Esophagus muscularis mucosa (tissue), 4 donors: ENCODE results near the gene MCF2L2.

Experiments
- EP300 ChIP-seq: sonication (generic); formaldehyde crosslinking; IDR thresholded peaks from one replicate; pipeline ENCODE4 v1.6.1; 2017; ENCODE audit warnings: antibody characterized with exemption
- POLR2A ChIP-seq: fragments of 450-650 bp; IDR thresholded peaks from one replicate; pipeline ENCODE4 v1.6.1; 2017; ENCODE audit warnings: antibody characterized with exemption, moderate library complexity, mild to moderate bottlenecking, low read depth
- POLR2AphosphoS5 ChIP-seq, 2 donors: sonication (generic); formaldehyde crosslinking; IDR thresholded peaks; one replicate each; pipeline ENCODE4 v1.6.1; 2017; ENCODE audit warnings: antibody characterized with exemption in 2 of 2
- TF ChIP-seq, protein P1 (sequence below), 3 experiments: fragments of 200-600 bp in 2 of 3; fragments of 450-650 bp in 1 of 3; sonication (generic) in 2 of 3; IDR thresholded peaks; one replicate each; pipeline ENCODE4 v1.5.1; 2017 to 2019; ENCODE audit warnings: antibody characterized with exemption in 3 of 3, mild to moderate bottlenecking in 2 of 3, moderate library complexity in 1 of 3

DNA sequence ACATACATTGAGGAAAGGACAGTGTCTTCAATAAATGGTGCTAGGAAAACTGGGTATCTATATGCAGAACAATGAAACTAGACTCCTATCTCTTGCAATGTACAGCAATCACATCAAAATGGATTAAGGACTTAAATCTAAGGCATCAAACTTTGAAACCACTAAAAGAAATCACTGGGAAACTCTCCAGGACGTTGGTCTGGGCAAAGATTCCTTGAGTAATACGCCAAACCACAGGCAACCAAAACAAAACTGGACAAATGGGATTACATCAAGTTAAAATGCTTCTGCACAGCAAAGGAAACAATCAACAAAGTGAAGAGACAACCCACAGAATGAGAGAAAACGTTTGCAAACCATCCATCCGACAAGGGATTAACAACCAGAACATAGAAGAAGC, 280.4 kb downstream of the MCF2L2 start:
- TF ChIP-seq, protein P1, sequence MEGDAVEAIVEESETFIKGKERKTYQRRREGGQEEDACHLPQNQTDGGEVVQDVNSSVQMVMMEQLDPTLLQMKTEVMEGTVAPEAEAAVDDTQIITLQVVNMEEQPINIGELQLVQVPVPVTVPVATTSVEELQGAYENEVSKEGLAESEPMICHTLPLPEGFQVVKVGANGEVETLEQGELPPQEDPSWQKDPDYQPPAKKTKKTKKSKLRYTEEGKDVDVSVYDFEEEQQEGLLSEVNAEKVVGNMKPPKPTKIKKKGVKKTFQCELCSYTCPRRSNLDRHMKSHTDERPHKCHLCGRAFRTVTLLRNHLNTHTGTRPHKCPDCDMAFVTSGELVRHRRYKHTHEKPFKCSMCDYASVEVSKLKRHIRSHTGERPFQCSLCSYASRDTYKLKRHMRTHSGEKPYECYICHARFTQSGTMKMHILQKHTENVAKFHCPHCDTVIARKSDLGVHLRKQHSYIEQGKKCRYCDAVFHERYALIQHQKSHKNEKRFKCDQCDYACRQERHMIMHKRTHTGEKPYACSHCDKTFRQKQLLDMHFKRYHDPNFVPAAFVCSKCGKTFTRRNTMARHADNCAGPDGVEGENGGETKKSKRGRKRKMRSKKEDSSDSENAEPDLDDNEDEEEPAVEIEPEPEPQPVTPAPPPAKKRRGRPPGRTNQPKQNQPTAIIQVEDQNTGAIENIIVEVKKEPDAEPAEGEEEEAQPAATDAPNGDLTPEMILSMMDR (IDR thresholded peaks at IDR 0.05): no peak
- TF ChIP-seq POLR2AphosphoS5 (IDR thresholded peaks at IDR 0.05) (no peak), EP300 (no peak), POLR2A (no peak)
